Activated CD8-positive, alpha-beta memory T cell treated with anti-CD3 and anti-CD28 coated beads, Interleukin-2, amount 50 U/mL, for 1 hour (primary cell): Measurements from ENCODE around the gene SRPRB.

ENCODE experiments used
- DNase-seq: peaks from one replicate; pipeline ENCODE4 v3.0.0-alpha.2; 2020; ENCODE audit errors: extremely low read depth

Gene SRPRB

GRCh38 chr3:133805702-133806475 lies at the start of gene SRPRB:
SRPRB (plus strand) TSS chr3:133805815; CDS start chr3:133805849, 34 bp downstream.
- peak; percentile 95 for DNase-seq

DNA sequence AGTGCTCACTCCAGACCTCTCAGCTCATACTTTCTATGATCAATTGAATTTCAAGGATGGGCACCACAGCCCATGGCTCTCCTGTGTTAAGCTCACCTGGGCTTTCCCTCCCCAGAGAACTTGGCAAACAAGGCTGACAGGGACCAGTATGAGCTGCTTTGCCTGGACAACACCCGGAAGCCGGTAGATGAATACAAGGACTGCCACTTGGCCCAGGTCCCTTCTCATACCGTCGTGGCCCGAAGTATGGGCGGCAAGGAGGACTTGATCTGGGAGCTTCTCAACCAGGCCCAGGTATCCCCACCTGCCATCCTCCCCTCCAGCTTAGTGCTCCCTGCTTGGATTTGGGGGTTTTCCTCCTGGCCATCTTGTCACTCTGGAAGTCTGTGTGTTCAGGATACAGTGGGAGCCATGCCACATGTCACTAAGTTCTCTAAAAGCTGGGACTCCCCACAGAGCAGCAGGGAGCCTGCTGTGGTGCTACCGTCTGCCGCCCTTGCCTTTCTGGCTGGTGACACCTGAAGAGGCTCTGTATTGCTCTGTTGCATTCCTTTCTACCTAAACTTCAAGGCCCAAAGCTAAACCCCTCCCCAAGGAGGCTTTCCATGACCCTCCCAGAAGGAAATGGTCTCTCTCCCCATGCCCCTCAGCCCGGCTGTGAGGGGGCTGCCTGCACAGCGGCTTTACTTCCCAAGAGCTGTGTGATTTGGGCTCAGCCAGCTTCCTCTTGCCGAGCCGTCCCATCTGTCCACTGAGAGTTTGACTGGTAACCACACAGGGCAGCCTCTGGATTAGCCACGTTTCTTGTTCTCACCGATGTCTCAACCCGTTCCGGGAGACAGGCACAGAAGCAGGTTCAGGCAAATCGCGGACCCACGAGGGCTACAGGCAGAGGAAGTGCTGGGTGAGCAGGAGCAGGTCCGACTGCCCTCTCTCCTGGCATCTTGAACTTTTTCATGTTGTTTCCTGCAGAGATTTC lies 48.6 kb upstream of the SRPRB start:
- DNase-seq: no peak

DNA sequence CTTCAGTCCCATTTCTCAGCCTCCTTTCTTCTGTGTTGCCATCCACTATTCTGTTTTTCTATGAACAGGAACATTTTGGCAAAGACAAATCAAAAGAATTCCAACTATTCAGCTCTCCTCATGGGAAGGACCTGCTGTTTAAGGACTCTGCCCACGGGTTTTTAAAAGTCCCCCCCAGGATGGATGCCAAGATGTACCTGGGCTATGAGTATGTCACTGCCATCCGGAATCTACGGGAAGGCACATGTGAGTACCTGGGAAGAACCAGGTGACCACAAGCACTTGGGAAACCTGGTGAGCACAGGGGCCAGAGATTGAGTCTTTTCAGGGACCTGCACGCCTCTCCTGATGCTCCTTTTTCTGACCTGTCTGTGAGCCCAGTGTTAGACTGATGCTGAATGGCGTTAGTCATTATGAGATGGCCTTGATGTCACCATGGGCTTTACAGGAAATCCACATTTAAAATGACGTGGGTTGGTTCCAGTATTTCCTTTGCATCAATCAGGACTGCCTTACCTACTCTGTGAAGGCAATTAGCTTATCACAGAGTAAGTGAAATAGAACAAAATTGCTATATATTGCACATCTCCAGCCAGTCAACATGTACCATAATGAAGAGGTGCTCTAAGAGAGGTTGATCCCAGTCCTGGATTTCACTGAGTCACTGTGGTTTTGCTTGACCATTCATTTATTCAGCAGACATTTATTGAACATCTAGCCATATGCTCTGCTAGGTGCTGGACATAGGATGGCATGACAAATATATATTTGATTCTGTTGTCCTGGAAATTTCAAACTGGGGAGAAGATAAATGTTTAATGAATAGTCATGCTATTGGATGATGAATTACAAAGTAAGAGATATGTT lies 47.7 kb upstream of the SRPRB start:
- DNase-seq: no peak

GRCh38 chr3:133758568-133758928 lies 47.1 kb upstream of the SRPRB start:
- no peak for DNase-seq

GRCh38 chr3:133758964-133759739 lies 46.5 kb upstream of the SRPRB start:
- no peak for DNase-seq

- no peak for DNase-seq
Measured at GRCh38 chr3:133759740-133760305, 45.8 kb upstream of the SRPRB start.

GRCh38 chr3:133760916-133761315 lies 44.7 kb upstream of the SRPRB start:
- DNase-seq: no peak

- no peak for DNase-seq
Measured at GRCh38 chr3:133761605-133762484, 43.8 kb upstream of the SRPRB start.

GRCh38 chr3:133762539-133762938 lies 43.1 kb upstream of the SRPRB start:
- no peak for DNase-seq

DNA sequence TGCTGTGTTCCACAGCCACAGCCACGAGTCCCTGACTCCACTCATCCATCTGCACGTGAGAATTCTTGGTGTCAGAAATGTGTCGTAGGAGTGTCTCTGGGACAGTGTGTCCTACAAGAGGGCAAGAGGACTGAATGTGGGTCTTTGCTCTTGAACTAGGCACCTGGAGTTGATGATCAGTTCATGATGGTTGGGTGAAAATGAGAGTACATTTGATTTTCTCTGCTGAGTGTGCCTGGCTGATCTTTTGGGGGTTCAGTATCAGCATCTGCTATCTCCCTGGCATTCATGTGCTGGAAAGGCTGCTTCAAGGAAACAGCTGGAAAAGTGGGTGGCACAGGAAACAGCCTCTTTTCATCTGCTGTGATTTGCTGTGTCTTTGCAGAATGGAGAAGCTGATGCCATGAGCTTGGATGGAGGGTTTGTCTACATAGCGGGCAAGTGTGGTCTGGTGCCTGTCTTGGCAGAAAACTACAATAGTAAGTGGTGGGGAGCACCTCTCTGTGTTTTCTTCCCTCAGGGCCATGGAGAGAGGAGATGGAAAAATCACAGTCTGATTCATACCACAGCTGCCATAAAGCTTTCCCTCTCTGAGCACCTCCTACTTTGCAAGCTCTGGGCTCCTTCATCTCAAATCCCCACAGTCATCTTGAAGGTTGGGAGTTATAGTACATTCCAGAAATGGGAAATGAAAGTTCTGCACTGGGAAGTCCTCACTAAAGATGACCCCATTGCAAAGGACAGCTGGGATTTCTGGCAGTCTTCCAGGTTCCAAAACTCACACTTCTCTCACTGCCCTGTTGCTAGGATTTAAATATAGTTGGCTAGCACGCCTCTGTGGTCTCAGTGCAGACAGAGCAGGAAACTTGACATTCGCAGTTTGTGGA lies 41.6 kb upstream of the SRPRB start:
- DNase-seq: no peak

DNA sequence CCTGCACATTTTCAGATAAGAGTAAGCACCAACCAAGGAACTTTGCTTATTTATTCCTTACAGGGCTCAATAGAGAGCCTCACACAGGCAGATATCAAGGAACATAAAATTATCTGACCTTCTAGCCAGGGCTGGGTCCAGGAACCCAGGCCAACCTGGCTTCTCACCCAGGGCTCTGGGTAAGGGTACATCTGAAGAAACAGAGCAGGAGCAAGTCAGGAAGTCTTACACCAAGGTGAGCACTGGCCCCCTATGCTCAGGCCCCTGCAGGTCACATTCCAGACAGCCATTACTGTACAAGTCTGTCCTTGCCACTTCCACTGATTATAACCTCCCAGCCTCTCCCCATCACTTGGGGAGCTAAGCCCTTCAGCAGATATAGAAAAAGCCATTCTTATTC lies 40.4 kb upstream of the SRPRB start:
- no peak for DNase-seq

GRCh38 chr3:133767607-133768006 lies 38.0 kb upstream of the SRPRB start:
- no peak for DNase-seq

GRCh38 chr3:133769536-133769935 lies 36.1 kb upstream of the SRPRB start:
- no peak for DNase-seq

DNA sequence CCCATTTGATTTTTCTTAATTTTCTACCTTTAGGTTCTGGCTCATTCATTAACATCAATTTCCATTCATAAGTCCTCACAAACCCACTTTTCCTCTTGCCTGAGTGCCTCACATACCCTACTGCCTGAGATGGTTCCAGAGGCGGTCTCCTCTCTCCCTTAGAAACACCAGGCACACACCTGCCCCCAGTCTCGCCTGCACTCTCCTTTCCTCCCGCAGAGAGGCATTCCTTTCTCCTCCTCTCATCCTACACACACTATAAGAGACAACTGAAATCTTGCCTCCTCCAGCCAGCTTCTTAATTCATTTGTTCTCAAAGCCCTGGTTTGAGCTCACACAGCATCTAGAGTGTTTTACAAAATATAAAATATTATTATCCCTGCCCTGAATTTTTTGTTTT lies 31.9 kb upstream of the SRPRB start:
- no peak for DNase-seq

GRCh38 chr3:133775309-133775708 lies 30.3 kb upstream of the SRPRB start:
- DNase-seq: no peak

DNA sequence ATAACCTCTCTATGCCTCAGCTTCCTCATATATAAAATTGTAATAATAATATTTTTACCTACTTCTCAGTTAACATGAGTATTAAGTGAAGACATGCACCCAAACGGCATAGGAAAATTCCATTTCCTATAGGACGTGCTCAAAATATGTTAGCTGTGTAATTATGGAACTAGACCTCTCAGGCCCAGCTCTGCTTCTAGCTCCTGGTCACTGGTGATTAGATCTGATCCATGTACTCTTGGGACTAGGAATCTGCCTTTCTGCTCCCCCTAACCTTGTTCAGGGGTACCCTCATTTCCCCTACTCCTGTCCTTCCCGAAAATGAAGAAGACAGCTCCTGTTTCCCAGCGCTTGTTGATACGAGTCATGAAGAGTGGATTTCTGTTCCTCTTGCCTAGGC lies 29.8 kb upstream of the SRPRB start:
- no peak for DNase-seq

DNA sequence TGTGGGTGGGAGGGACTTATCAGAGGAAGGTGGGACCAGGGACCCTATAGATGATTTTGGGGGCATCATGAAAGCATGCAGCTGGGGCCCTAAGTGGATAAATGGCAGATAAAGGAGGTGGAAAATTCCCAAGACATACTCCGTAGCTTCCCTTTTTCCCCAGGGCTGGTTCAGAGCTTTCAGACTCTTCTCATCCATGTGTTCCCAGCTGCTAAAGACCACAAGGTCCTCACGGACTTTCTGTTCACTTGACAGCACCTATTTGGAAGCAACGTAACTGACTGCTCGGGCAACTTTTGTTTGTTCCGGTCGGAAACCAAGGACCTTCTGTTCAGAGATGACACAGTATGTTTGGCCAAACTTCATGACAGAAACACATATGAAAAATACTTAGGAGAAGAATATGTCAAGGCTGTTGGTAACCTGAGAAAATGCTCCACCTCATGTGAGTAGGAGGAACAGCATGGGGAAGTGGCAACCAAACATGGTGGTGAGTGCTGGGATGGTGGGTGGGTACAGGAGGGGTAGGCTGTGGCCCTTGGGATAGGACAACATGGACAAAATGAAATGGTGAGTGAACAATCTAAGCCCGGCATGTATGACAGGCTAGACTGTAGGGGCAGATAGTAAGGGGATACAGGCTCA lies 28.7 kb upstream of the SRPRB start:
- DNase-seq: no peak
